Esophagus squamous epithelium (tissue), 5 donors: ENCODE data around the gene ARVCF. TPM values are rescaled to one million over a fixed set of nuclear protein-coding genes. Genes with fewer than 3 reads are reported as not detected.

Experiments used
- DNase-seq: peaks from one replicate; lab custom pipeline; 2025; lab: John Stamatoyannopoulos, UW
- H3K27ac ChIP-seq, 4 donors: fragments of 200-600 bp; sonication (generic); one replicate each; pipeline ENCODE4 v1.5.1; 2016 to 2019; ENCODE audit warnings: mild to moderate bottlenecking in 1 of 4
- H3K27me3 ChIP-seq, 4 donors: fragments of 200-600 bp; sonication (generic); 1 replicate in 3 of 4; 2 replicates in 1 of 4; pipeline versions ENCODE4 v1.5.1 to v1.6.0; 2017 to 2021; ENCODE audit warnings: antibody characterized with exemption in 1 of 4
- H3K36me3 ChIP-seq, 3 donors: fragments of 200-600 bp; sonication (generic); one replicate each; pipeline ENCODE4 v1.5.1; 2016 to 2019
- H3K4me1 ChIP-seq, 3 donors: fragments of 200-600 bp; sonication (generic); one replicate each; pipeline ENCODE4 v1.5.1; 2017 to 2019
- H3K4me3 ChIP-seq, 4 donors: fragments of 200-600 bp; sonication (generic); 1 replicate in 3 of 4; 2 replicates in 1 of 4; pipeline ENCODE4 v1.5.1; 2016 to 2019; ENCODE audit warnings: mild to moderate bottlenecking in 2 of 4, moderate library complexity in 1 of 4
- H3K9me3 ChIP-seq, 3 donors: fragments of 200-600 bp; sonication (generic); one replicate each; pipeline ENCODE4 v1.5.1; 2016 to 2019
- POLR2A ChIP-seq, 4 donors: fragments of 450-650 bp; IDR thresholded peaks; one replicate each; pipeline ENCODE4 v1.6.1; 2017; ENCODE audit warnings: antibody characterized with exemption in 4 of 4, mild to moderate bottlenecking in 4 of 4, moderate library complexity in 3 of 4
- WGBS, 2 donors: methylation state at CpG; one replicate each; pipeline ENCODE4 v1.1.5; 2018; 5-methylcytosine and 5-hydroxymethylcytosine counted together
- intact Hi-C: fragments of 100-400 bp; cut with DNase I; formaldehyde crosslinking; loops from one replicate; pipeline ENCODE4 v1.15.0; 2022
- total RNA-seq, 4 donors: library from RNA; depleted of rRNA; stranded (reverse); fragments of >200 nt; gene quantifications; one replicate each; pipeline ENCODE4 v1.1.0, GENCODE V29; 2016
- TF ChIP-seq, protein P1 (sequence below), 6 experiments: fragments of 450-650 bp in 4 of 6; fragments of 200-600 bp in 2 of 6; sonication (generic) in 2 of 6; IDR thresholded peaks; one replicate each; pipeline ENCODE4 v1.5.1; 2016 to 2019; ENCODE audit warnings: antibody characterized with exemption in 6 of 6, mild to moderate bottlenecking in 4 of 6, moderate library complexity in 4 of 6
- donor health status: DM: yes; HTN: yes; CAD: no.

Gene ARVCF
- total RNA-seq, 4 donors from 2014 or later: 3.1 to 10.9 (median 7.1) TPM

DNA sequence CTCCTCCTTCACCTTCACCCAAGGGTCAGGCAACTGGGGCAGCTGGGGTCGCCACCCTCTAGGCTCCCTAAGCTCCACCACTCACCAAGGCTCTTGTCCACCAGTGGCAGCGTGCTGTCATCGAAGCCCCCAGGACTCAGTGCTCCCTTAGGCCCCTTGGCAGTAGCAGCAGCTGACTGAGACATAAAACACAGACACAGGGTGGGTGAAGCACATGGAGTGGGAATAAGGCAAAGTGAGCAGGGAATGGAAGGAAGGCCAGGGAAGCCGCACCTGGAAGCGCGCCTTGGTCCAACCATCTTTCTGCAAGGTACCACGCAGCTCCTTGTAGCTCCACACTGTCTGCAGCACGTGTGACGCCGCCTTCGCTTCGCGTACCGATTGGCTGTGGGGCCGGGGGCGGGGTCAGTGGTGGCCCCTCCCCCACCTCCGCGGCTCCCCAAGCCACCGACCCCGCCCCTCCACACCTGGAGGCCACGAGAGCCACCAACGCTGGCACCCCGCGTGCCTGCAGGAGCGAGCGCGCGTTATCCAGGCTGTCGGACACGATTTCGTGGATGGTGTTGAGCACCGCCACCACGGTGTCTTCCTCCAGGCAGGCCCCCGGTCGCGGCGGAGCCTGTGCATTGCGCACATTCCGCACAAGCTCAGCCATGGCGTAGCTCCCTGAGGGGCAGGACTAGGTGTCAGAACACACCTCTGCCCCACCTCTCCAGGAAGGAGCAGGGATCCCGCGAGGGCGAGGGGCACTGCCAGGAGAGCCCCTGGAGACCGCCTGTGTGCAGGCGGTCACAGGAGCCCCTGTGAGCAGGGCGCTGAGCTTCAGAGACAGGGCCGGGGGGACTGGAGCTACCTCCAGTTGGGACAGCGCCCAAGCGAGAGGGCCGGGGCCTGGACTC is 43.7 kb downstream of the ARVCF start:
- no peak for DNase-seq
- no peak overlapping the region for H3K4me3 ChIP-seq
- H3K27me3 ChIP-seq: no peaks in the 10 kb centered on the region
- peaks cover 0 to 43% (median 3%) of the 10 kb centered on the region in 3 donors for H3K4me1 ChIP-seq
- no peak overlapping the region for H3K27ac ChIP-seq
- 93 to 96% methylated on average over 3 to 15 of the region's 50 CpGs for whole genome bisulfite sequencing, 2 donors
- intact Hi-C loops: loop anchor here (10.0 kb wide), 1 partner anchor 142 kb away; the partner anchor contains the start of genes RANBP1 and TRMT2A
- H3K9me3 ChIP-seq: no peaks in the 10 kb centered on the region
- peaks cover 0 to 53% (median 8%) of the 10 kb centered on the region in 3 donors for H3K36me3 ChIP-seq
- TF ChIP-seq POLR2A (IDR thresholded peaks at IDR 0.05): no peak
- TF ChIP-seq, protein P1, sequence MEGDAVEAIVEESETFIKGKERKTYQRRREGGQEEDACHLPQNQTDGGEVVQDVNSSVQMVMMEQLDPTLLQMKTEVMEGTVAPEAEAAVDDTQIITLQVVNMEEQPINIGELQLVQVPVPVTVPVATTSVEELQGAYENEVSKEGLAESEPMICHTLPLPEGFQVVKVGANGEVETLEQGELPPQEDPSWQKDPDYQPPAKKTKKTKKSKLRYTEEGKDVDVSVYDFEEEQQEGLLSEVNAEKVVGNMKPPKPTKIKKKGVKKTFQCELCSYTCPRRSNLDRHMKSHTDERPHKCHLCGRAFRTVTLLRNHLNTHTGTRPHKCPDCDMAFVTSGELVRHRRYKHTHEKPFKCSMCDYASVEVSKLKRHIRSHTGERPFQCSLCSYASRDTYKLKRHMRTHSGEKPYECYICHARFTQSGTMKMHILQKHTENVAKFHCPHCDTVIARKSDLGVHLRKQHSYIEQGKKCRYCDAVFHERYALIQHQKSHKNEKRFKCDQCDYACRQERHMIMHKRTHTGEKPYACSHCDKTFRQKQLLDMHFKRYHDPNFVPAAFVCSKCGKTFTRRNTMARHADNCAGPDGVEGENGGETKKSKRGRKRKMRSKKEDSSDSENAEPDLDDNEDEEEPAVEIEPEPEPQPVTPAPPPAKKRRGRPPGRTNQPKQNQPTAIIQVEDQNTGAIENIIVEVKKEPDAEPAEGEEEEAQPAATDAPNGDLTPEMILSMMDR (IDR thresholded peaks at IDR 0.05): no peak

DNA sequence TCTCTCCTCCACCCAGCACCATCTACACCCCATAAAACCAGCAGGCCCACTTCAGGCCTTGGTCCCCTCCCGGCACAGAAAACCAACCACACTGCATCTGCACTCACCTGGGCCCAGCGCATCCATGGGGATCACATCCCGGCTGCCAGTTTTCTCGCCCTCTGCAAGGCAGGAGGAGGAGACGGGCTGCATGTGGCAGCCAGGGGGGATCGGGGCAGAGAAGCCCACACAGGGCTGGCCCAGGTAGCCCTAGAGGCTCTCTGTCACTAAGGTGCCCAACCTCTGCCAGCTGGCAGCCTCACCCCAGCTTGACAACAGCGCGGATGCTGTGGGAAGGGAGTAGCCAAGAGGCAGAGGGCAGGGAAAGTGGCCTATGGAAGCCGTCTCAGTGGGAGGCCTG is 44.4 kb downstream of the ARVCF start:
- Histone ChIP-seq H3K4me3 (no peak overlapping the region), H3K9me3 (no peaks in the 10 kb centered on the region), H3K27ac (no peak overlapping the region), H3K27me3 (no peaks in the 10 kb centered on the region), H3K36me3 (peaks cover 0 to 60% (median 10%) of the 10 kb centered on the region in 3 donors), H3K4me1 (peaks cover 0 to 37% (median 3%) of the 10 kb centered on the region in 3 donors)
- WGBS, 2 donors: 94% methylated on average over 2 of the region's 9 CpGs; no CpG with 5 or more reads in 1 of the 2 donors
- no peak for DNase-seq
- TF ChIP-seq, protein P1 (IDR thresholded peaks at IDR 0.05): no peak
- no peak for TF ChIP-seq POLR2A (IDR thresholded peaks at IDR 0.05)
- intact Hi-C loops: loop anchor here (10.0 kb wide), 1 partner anchor 143 kb away; the partner anchor contains the start of genes RANBP1 and TRMT2A

DNA sequence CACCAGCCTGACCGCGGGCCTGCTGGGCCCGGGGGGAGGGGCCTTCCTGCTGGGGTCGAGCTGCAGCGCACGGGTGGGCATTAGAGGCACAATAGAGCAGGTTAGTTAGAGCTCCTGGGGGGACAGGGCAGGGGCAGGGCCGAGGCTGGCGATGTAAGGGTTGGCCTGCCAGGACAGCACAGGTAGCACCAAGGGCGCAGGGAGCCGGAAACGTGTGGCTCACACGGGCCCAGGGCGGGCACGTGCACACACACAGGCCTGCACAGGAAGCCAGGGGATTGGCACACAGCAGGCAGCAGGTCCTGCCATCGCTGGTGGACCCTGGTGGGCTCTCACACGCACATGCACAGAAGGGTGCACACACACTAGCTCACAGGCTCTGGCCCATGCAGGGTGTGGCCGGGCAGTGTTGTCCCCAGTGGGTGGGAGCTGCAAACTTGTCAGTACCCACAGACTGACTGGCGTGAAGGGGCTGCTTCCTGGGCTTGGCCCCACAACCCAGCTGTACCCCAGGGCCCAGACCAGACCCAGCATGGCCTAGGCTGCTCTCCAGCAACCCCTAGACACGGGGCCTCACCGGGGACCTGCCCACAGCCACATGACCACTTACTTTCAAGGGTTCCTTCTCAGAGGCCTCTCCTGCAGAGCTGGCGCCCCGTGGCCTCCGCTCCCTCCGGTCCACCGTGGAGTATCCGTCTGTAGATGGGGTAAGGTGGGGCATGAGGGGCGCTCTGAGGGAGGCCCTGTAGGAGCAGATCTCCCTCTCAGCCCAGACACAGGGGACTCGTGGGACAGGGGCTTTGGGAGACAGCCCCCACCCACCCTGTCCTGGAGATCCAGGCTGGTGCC is 45.1 kb downstream of the ARVCF start:
- no peak for DNase-seq
- H3K27ac ChIP-seq: no peak overlapping the region

DNA sequence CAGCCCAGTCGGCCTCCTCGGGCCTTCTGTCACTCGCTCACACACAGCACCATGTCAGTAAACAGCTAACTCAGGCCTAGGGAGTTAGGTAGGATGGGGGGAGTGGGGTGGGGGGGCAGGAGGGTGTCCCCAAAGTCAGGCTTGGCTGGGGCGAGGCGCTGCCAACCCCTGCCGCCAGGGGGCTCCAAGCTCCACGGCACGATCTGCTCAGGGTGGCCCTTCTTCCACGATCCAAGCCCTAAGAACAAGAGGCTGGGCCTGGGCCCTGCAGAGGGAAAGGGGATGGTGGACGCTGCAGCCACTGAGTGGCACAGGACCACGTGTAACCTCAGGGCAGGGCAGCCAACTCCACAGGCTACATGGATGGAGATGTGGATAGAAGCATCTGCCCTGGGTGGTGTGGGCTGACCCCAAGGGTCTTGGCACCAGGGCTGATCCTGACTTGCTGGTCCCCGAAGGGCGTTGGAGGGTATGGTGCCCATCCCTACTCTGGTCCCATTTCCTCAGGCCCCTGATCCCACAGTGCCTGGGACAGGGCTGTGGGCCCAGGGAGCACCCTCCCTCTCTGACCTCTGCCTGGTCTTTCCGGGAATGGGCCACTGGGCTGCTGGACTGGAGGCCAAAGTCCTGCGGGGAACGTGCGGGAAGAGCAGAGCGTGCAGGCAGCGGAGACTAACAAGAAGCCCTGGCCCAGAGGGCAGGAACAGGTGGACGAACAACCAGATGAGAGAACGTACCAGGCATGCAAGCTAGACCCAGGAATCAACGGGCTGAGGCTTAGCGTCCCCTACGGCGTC is 45.9 kb downstream of the ARVCF start:
- peaks cover 0 to 38% (median 3%) of the 10 kb centered on the region in 3 donors for H3K4me1 ChIP-seq
- no peak for DNase-seq
- TF ChIP-seq, protein P1 (IDR thresholded peaks at IDR 0.05): peak; percentile 85 to 98 (median 87)
- TF ChIP-seq POLR2A (IDR thresholded peaks at IDR 0.05): no peak
- H3K9me3 ChIP-seq: no peaks in the 10 kb centered on the region
- intact Hi-C loops: loop anchor here (10.0 kb wide), 1 partner anchor 144 kb away; the partner anchor contains the start of genes RANBP1 and TRMT2A
- 4 to 55% methylated on average over 2 to 4 of the region's 25 CpGs for WGBS, 2 donors
- H3K36me3 ChIP-seq: peaks cover 0 to 75% (median 13%) of the 10 kb centered on the region in 3 donors
- H3K27ac ChIP-seq: no peak overlapping the region
- no peaks in the 10 kb centered on the region for H3K27me3 ChIP-seq
- no peak overlapping the region for H3K4me3 ChIP-seq

More for the DNA sequence above, 45.1 kb downstream of the ARVCF start:
- 71 to 75% methylated on average over 1 to 3 of the region's 28 CpGs for WGBS, 2 donors
- Histone ChIP-seq H3K9me3 (no peaks in the 10 kb centered on the region), H3K4me1 (peaks cover 0 to 36% (median 3%) of the 10 kb centered on the region in 3 donors), H3K4me3 (no peak overlapping the region), H3K27me3 (no peaks in the 10 kb centered on the region), H3K36me3 (peaks cover 0 to 67% (median 10%) of the 10 kb centered on the region in 3 donors)
- TF ChIP-seq, protein P1 (IDR thresholded peaks at IDR 0.05): no peak
- no peak for TF ChIP-seq POLR2A (IDR thresholded peaks at IDR 0.05)
- intact Hi-C loops: loop anchor here (10.0 kb wide), 1 partner anchor 143 kb away; the partner anchor contains the start of genes RANBP1 and TRMT2A
